Activated CD8-positive, alpha-beta T cell treated with anti-CD3 and anti-CD28 coated beads, Interleukin-2, amount 10 ng/mL, durations not matched to agents 7 days and 5 days (primary cell): ENCODE results near the gene GALR3. TPM values are rescaled to one million over a fixed set of nuclear protein-coding genes. Genes with fewer than 3 reads are reported as not detected.

Source experiments
- ATAC-seq: fragments of 150-1000 bp; cut with Tn5 transposase; one replicate; pipeline ENCODE4 v1.10.0; 2021; ENCODE audit warnings: moderate library complexity
- CTCF ChIA-PET: fragments of 350-600 bp; sonication (Branson Sonifier 250); formaldehyde crosslinking; loops from one replicate; lab custom pipeline; 2021; ENCODE audit warnings: antibody characterized with exemption; lab: Charles Lee
- POLR2A ChIA-PET: fragments of 350-600 bp; sonication (Branson Sonifier 250); formaldehyde crosslinking; loops from one replicate; lab custom pipeline; 2021; ENCODE audit warnings: antibody characterized with exemption; lab: Charles Lee
- DNase-seq: peaks from one replicate; pipeline ENCODE4 v3.0.0-alpha.2; 2020
- H3K27ac Mint-ChIP-seq: one replicate; pipeline ENCODE4 v1.8.0; 2021; ENCODE audit warnings: mild to moderate bottlenecking, mixed read lengths
- H3K27me3 Mint-ChIP-seq: one replicate; pipeline ENCODE4 v1.8.0; 2021; ENCODE audit warnings: low read depth, mixed read lengths
- H3K36me3 Mint-ChIP-seq: one replicate; pipeline ENCODE4 v1.8.0; 2021; ENCODE audit warnings: low read depth, mixed read lengths
- H3K4me1 Mint-ChIP-seq: one replicate; pipeline ENCODE4 v1.8.0; 2021; ENCODE audit warnings: low read depth, mixed read lengths
- H3K4me3 Mint-ChIP-seq: one replicate; pipeline ENCODE4 v1.8.0; 2021; ENCODE audit warnings: mild to moderate bottlenecking, mixed read lengths
- H3K9me3 Mint-ChIP-seq: one replicate; pipeline ENCODE4 v1.8.0; 2022; ENCODE audit warnings: mixed read lengths; ENCODE audit not compliant: insufficient read depth
- total RNA-seq, 2 experiments: library from RNA; stranded (reverse); gene quantifications; one replicate each; pipeline ENCODE4 v1.2.3, GENCODE V29; 2021

The GALR3 gene
- total RNA-seq, 2 experiments from 2014 or later = 0.24 TPM; not detected in 1

GRCh38 chr22:37830093-37830842 is 7.1 kb downstream of the GALR3 start:
- no peaks in the 10 kb centered on the region for H3K27me3 Mint-ChIP-seq
- no peak for DNase-seq
- H3K9me3 Mint-ChIP-seq = no peaks in the 10 kb centered on the region
- H3K27ac Mint-ChIP-seq = peak overlapping the region; percentile 1
- H3K4me1 Mint-ChIP-seq = peaks cover 2% of the 10 kb centered on the region
- CTCF ChIA-PET = interaction anchor here (1.0 to 1.5 kb wide), 2 partner anchors 12 to 104 kb away, joined by 3 read pairs; no protein-coding TSS in a partner anchor
- H3K36me3 Mint-ChIP-seq = peaks cover 24% of the 10 kb centered on the region
- ATAC-seq = no peak
- H3K4me3 Mint-ChIP-seq = no peak overlapping the region
- POLR2A ChIA-PET = interaction anchor here (1.3 kb wide), 1 partner anchor 12 kb away, joined by 4 read pairs; no protein-coding TSS in a partner anchor

DNA sequence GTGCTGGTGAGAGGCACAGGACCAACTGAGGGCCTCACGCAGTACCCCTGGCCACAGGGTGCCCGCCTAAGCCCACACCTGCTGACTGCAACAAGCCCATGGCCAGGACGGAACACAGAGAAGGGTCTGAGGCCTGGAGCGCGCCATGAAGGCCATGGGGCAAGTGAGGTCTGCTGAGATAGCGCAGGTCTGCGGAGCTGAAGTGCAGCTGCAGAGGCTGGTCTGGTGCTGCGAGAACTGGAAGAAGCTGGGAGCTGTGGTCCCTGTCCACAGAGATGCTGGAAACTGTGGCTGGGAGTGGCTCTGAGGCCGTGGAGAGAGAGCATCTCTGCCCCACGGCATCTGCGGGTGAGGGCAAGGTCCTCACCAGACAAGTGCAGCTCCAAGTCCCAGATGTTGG is 8.3 kb downstream of the GALR3 start:
- POLR2A ChIA-PET = interaction anchor here (1.3 kb wide), 1 partner anchor 11 kb away, joined by 4 read pairs; no protein-coding TSS in a partner anchor
- no peaks in the 10 kb centered on the region for H3K9me3 Mint-ChIP-seq
- no peak overlapping the region for H3K27ac Mint-ChIP-seq
- no peaks in the 10 kb centered on the region for H3K4me1 Mint-ChIP-seq
- ATAC-seq (no peak), DNase-seq (no peak)
- no peak overlapping the region for H3K4me3 Mint-ChIP-seq
- CTCF ChIA-PET = no interaction called here
- H3K27me3 Mint-ChIP-seq = no peaks in the 10 kb centered on the region
- H3K36me3 Mint-ChIP-seq = peaks cover 26% of the 10 kb centered on the region

GRCh38 chr22:37832022-37832857 is 9.1 kb downstream of the GALR3 start:
- DNase-seq (no peak), ATAC-seq (no peak)
- Mint-ChIP-seq H3K27me3 (no peaks in the 10 kb centered on the region), H3K4me1 (no peaks in the 10 kb centered on the region), H3K27ac (no peak overlapping the region), H3K4me3 (no peak overlapping the region), H3K9me3 (no peaks in the 10 kb centered on the region), H3K36me3 (peaks cover 29% of the 10 kb centered on the region)
- CTCF ChIA-PET = no interaction called here
- POLR2A ChIA-PET = no interaction called here

GRCh38 chr22:37842015-37842793 is 19.0 kb downstream of the GALR3 start:
- peaks cover 33% of the 10 kb centered on the region for H3K36me3 Mint-ChIP-seq
- DNase-seq (no peak), ATAC-seq (no peak)
- peak overlapping the region; percentile 84 for H3K4me3 Mint-ChIP-seq
- peaks cover 20% of the 10 kb centered on the region for H3K4me1 Mint-ChIP-seq
- ChIA-PET CTCF (interaction anchor here (1.1 to 4.1 kb wide), 2 partner anchors 21 to 24 kb away, joined by 3 to 29 read pairs; no protein-coding TSS in a partner anchor), POLR2A (interaction anchor here (1.4 kb wide), 1 partner anchor 12 kb away, joined by 4 read pairs; no protein-coding TSS in a partner anchor)
- H3K9me3 Mint-ChIP-seq = peaks cover 2% of the 10 kb centered on the region
- H3K27ac Mint-ChIP-seq = no peak overlapping the region
- H3K27me3 Mint-ChIP-seq = no peaks in the 10 kb centered on the region

DNA sequence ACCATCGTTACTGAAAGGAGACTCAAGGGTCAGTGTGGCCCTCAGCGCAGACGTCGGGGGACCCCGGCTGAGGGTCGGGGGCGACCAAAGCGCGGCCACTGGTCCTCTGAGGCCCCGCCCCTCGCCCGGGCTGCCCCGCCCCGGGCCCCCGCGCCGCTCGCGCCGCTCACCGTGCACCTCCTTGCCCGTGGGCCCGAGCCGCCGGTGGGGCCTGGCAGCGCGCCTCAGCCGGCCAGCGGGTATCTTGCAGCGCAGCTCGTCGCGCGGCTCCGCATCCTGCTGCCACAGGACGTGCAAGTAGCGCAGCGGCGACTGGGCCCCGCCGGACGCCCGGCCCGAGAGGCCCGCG is 20.5 kb downstream of the GALR3 start:
- Mint-ChIP-seq H3K4me3 (peak overlapping the region; percentile 84), H3K4me1 (peaks cover 31% of the 10 kb centered on the region), H3K27ac (peak overlapping the region; percentile 87), H3K27me3 (no peaks in the 10 kb centered on the region), H3K36me3 (peaks cover 33% of the 10 kb centered on the region), H3K9me3 (peaks cover 2% of the 10 kb centered on the region)
- ChIA-PET POLR2A (interaction anchor here (0.6 to 2.0 kb wide), 10 partner anchors 9 to 823 kb away, joined by 3 to 7 read pairs (median 4); partner anchors contain the start of gene GCAT), CTCF (interaction anchor here (0.6 to 4.1 kb wide), 11 partner anchors 8 to 236 kb away, joined by 3 to 29 read pairs (median 4); partner anchors contain the start of genes GCAT and GGA1)
- peak; percentile 52 for ATAC-seq
- peak; percentile 62 for DNase-seq

GRCh38 chr22:37844904-37845329 is 21.7 kb downstream of the GALR3 start:
- Mint-ChIP-seq H3K9me3 (peaks cover 2% of the 10 kb centered on the region), H3K27me3 (no peaks in the 10 kb centered on the region), H3K4me3 (peak overlapping the region; percentile 78), H3K4me1 (peaks cover 36% of the 10 kb centered on the region), H3K27ac (peak overlapping the region; percentile 86), H3K36me3 (peaks cover 34% of the 10 kb centered on the region)
- CTCF ChIA-PET = interaction anchor here (0.8 to 4.1 kb wide), 6 partner anchors 10 to 237 kb away, joined by 3 to 29 read pairs (median 5); partner anchors contain the start of gene GGA1
- no peak for DNase-seq
- POLR2A ChIA-PET = interaction anchor here (0.6 to 1.7 kb wide), 3 partner anchors 37 to 466 kb away, joined by 3 to 7 read pairs (median 5); partner anchors contain the start of gene GCAT
- ATAC-seq = no peak

GRCh38 chr22:37846433-37846832 is 23.3 kb downstream of the GALR3 start:
- ATAC-seq = no peak

GRCh38 chr22:37848587-37849088 is 25.5 kb downstream of the GALR3 start:
- H3K27ac Mint-ChIP-seq = peak overlapping the region; percentile 96
- H3K4me1 Mint-ChIP-seq = peaks cover 51% of the 10 kb centered on the region
- peak overlapping the region; percentile 89 for H3K4me3 Mint-ChIP-seq
- peak; percentile 63 for DNase-seq
- no peak for ATAC-seq
- peaks cover 2% of the 10 kb centered on the region for H3K9me3 Mint-ChIP-seq
- H3K36me3 Mint-ChIP-seq = peaks cover 48% of the 10 kb centered on the region
- ChIA-PET CTCF (interaction anchor here (2.3 kb wide), 1 partner anchor 30 kb away, joined by 8 read pairs; no protein-coding TSS in a partner anchor), POLR2A (interaction anchor here (0.6 to 1.7 kb wide), 4 partner anchors 11 to 266 kb away, joined by 3 to 6 read pairs (median 4); partner anchors contain the start of gene GGA1)
- H3K27me3 Mint-ChIP-seq = no peaks in the 10 kb centered on the region

More at GRCh38 chr22:37846433-37846832, 23.3 kb downstream of the GALR3 start:
- no peak for DNase-seq
- H3K27ac Mint-ChIP-seq = no peak overlapping the region
- H3K4me3 Mint-ChIP-seq = no peak overlapping the region
- H3K36me3 Mint-ChIP-seq = peaks cover 41% of the 10 kb centered on the region
- ChIA-PET CTCF (interaction anchor here (1.6 kb wide), 1 partner anchor 17 kb away, joined by 3 read pairs; no protein-coding TSS in a partner anchor), POLR2A (interaction anchor here (0.8 kb wide), 1 partner anchor 50 kb away, joined by 3 read pairs; no protein-coding TSS in a partner anchor)
- H3K27me3 Mint-ChIP-seq = no peaks in the 10 kb centered on the region
- H3K4me1 Mint-ChIP-seq = peaks cover 48% of the 10 kb centered on the region
- H3K9me3 Mint-ChIP-seq = peaks cover 2% of the 10 kb centered on the region

DNA sequence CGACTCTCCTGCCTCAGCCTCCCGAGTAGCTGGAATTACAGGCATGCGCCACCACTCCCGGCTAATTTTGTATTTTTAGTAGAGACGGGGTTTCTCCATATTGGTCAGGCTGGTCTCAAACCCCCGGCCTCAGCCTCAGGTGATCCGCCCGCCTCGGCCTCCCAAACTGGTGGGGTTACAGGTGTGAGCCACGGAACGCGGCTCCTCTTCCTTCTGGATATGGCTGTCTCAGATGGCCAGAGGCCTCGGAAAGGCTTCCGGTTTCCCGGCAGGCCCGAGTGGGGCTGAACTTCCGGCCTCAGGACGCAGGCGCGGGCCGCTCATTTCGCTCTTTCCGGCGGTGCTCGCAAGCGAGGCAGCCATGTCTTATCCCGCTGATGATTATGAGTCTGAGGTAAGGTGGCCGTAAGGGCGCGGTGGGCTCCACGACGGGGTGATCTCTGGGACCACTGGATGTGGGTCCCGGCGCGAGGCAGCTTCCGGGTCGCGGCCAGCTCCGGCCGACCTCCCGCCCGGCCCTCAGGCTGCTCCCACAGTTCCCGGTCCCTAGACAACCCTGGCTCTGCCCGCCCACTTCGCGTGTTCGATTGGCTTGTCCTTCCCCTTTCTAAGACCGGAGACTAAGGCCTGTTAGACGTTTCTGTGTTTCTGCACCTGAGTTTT is 26.0 kb downstream of the GALR3 start, which contains the start of gene EIF3L:
EIF3L (plus strand) TSS at position 331 of the 663 bp plus-strand sequence; CDS start at position 362, 31 bp downstream.
- POLR2A ChIA-PET = interaction anchor here (0.6 to 1.7 kb wide), 5 partner anchors 11 to 266 kb away, joined by 3 to 6 read pairs (median 5); partner anchors contain the start of gene GGA1

DNA sequence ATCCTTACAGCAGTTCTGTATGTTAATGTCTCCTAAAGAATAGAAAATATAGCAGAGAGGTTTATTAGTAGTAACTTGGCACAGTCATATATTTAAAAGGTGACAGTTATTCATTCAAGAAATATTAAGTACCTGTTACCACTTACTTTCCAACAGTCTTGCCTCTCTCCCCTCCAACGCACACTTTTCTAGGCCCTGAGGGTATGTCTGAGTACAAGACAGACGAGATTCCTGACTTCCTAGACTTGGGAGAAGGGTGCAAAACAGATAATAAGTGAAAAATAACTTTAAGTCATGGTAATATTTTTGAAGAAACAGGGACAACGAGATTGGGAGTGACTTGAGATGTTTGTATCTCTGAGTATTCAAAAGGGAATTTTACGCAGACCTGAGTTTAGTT is 27.6 kb downstream of the GALR3 start:
- Mint-ChIP-seq H3K27me3 (no peaks in the 10 kb centered on the region), H3K4me1 (peaks cover 51% of the 10 kb centered on the region), H3K9me3 (no peaks in the 10 kb centered on the region), H3K4me3 (peak overlapping the region; percentile 89), H3K27ac (no peak overlapping the region), H3K36me3 (peaks cover 60% of the 10 kb centered on the region)
- no peak for DNase-seq
- ATAC-seq = no peak
- ChIA-PET POLR2A (no interaction called here), CTCF (interaction anchor here (1.5 kb wide), 1 partner anchor 12 kb away, joined by 17 read pairs; no protein-coding TSS in a partner anchor)

More for the DNA sequence above, 26.0 kb downstream of the GALR3 start, which contains the start of gene EIF3L:
- H3K27ac Mint-ChIP-seq = peak within 1 kb of the TSS; percentile 96
- ATAC-seq (peak; percentile 80), DNase-seq (peak; percentile 93)
- H3K9me3 Mint-ChIP-seq = peaks cover 2% of the 10 kb centered on the region
- CTCF ChIA-PET = interaction anchor here (1.5 to 2.3 kb wide), 2 partner anchors 13 to 31 kb away, joined by 8 to 17 read pairs; no protein-coding TSS in a partner anchor
- no peaks in the 10 kb centered on the region for H3K27me3 Mint-ChIP-seq
- peaks cover 51% of the 10 kb centered on the region for H3K4me1 Mint-ChIP-seq
- peaks cover 53% of the 10 kb centered on the region for H3K36me3 Mint-ChIP-seq
- peak within 1 kb of the TSS; percentile 89 for H3K4me3 Mint-ChIP-seq
